NOMO-1 (cell line): Measurements from ENCODE around the gene ADRB2.

Source experiments
- DNase-seq, 2 experiments: peaks; one replicate each; lab custom pipeline; 2025; ENCODE audit not compliant: unreplicated experiment in 2 of 2; lab: John Stamatoyannopoulos, UW

Gene ADRB2

DNA sequence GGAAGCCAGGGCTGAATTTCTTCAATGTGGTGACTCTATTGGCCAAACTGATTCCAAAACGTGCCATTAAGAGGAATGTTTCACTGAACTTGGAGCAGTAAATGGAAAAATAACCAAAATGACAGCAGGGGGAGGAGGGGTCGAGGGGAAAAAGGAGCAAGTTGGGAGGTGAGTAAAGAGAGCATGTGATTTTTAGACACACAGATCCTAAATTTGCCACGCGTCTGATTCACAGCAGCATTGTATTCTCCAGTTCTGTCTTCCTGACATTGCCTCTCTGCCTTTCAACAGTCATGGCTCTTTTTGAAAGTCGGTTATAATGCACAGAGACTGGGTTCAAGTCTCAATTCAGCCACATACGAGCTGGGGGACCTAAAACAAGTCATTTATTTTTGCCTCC, 22.0 kb upstream of the ADRB2 start:
- no peak for DNase-seq

DNA sequence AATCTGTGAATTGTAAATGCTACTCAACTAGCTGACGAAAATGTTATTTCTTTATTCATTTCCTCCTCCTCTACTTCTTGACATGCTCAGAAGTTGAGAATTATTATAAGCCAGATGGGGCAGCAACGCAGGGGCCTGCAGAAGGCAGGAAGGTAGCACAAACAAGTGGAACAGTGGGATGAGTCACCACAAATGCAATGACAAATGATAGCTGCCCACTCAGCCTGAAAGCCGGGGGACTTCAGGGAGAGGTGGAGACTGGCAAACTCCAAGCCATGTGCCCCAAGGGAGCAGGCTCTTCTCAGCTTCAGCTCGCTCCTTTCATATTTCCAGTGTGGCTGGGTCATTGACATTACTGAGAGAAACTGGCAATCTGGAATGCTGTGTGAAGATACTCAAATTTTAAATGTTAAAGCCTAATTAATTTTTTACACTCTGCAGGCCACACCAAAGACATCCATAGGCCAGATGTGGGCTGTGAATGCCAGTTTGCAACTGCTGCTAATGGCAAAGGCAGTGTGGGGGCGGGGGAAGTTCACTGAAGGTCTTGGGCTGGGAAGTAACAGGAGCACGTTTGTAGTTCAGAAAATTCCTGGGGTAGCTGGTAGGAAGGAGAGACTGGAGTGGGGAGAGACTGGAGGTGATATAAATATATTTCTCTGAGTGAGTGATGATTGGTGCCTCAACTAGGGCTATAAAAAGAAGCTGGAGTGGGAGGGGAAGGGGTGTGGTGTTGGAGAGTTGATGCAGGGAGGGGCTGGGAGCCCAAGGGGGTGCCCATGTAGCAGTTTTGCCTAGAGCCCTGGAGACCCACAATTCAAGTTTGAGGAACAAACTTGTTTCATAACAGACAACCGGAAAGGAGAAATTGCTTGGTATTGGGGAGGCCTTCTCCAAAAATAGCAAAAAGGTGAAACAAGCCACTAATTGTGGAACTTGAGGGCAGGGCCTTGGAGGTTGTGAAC, 20.8 kb upstream of the ADRB2 start:
- peak; percentile 98 to 99 for DNase-seq

DNA sequence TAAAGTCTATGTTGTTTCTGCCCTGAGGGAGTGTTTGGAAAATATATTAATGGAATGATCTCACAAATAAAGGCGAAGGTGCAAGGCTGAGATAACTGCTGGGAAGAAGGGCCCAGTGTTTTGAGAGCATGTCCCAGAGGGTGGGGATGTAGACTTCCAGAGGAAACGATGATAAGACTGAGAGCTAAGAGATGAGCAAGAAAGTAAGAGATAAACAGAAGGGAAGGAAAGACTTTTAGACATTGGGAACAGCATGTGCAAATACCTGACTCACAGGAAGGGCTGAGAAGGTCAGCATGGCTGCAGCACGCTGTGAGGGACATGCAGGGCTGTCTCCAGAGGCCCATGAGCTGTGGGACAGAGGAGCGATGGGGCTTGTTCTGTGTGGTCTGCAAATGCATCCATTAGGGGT, 19.9 kb upstream of the ADRB2 start:
- DNase-seq, result no peak

DNA sequence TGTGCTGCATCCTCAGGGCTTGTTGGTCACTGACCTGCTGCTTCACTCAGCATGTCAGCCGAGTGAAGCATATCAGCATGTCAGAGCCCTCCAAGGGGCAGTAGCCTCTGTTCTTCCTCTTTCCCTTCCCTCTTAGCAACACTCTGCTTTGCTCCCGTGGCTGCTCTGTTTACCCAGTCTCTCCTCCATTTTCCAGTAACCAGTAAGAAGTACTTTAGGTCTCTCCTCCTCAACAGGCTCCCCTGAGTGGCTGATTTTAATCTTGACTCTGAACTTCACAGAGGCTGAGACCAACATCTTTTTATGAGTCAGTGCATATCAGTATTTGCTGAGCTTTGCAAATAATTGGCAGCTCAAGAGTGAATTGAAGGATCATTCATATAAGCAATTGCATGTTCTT, 18.6 kb upstream of the ADRB2 start:
- DNase-seq, result peak; percentile 34 to 84

DNA sequence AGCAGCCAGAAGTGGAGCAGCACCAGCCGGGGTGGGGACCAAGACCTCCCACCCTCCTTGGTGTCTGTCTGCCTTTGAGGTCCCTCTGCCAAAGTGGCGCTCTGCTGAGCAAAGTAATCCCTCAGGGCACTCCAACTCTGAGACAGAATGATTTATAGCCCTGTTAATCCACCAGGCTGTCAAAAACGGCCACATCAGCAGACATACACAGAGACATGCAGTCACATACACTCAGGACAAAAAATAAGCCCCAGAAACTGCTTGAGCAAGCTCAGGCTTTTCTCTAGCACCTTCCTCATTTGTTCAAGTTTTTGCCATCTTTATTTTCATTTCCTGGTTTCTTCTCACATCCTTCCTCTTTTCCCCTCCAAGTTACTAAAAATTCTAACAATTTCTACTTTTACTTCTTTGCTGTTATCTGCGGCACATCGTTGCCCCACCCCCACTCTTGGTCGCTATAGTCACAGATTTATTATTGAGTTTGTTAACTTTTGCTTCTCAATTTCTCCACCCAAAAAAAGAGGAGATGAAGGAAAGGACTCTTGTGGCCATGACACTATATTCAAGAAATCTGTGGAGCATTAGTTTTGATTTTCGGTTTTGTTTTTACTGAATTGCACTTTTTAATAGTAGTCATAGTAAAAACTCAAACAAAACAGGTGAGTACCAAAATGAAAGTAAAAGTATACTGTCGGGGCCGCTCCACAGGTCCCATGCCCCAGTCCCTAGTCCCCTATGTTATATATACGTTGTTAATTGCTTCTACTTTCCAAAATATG, 17.4 kb upstream of the ADRB2 start:
- peak; percentile 97 to 99 for DNase-seq

DNA sequence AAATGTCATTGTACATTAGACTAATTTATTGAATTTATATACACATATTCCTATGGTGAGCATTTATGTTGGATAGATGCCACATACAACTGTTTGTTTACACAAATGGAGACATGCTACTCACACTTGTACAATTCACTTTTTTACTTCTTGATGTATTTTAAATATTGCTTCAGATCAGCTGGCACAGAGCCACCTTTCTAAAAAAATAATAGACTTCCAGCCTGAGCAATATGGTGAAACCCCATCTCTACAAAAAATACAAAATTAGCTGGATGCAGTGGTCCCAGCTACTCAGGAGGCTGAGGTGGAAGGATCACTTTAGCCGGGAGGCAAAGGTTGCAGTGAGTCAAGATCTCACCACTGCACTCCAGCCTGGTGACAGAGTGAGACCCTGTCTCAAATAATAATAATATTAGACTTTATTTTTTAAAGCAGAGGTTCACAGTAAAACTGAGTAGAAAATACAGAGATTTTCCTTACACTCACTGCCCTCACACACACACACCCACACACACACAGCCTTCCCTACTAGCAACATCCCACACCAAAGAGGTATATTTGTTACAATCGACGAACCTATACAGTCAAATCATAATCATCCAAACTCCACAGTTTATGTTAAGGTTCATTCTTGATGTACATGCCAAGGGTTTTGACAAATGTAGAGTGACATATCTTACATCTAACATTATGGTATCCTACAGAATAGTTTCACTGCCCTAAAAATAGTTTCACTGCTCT, 16.5 kb upstream of the ADRB2 start:
- no peak for DNase-seq

DNA sequence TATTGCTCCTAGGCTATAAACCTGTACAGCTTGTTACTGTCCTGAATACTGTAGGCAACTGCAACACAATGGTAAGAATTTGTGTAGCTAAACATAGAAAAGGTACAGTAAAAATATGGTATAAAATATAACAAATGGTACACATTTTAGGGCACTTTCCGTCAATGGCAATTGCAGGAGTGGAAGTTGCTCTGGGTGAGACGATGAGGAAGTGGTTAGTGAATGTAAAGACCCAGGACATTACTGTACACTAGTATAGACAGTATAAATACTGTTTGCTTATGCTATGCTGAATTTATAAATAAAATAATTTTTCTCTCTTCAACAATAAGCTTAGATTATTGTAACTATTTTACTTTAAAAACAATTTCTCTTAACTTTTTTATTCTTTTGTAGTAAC, 15.6 kb upstream of the ADRB2 start:
- peak; percentile 40 to 67 for DNase-seq

DNA sequence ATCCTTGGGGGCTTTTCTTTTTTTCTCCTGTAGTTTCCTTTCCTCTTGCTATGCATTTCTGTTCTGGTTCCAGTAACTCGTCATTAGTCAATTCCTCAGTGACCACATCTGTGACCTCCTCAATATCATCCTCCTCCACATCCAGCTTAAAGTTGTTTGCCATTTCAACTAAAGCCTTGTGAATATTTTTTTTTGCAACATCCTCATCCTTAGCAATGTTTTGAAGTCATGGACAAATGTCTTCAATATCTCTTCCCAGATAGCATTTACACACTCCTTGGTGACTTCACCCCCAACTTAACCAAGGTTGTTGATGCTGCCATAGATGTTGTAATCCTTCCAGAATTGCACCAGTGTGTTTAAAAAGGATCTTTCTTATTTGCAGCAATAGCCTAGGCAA, 14.7 kb upstream of the ADRB2 start:
- peak in 1 of 2 experiments; percentile 37 for DNase-seq

DNA sequence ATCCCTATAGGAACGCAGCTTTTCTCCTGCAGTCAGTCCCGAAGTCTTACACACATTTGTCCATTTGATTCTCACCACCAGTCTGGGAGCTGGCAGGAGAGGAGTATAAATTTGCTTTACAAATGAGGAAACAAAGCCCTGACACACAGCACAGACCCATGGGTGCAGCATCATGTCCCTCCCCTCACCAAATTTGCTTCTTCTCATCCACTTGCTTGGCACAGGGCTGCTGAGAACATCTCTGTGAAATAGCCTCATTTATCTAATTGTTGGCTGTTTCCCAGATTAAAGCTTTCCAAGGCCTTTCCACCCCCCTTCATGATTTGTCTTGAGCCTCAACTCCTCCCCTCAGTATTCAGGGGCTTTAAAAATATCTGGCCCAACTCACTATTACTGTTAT, 11.3 kb upstream of the ADRB2 start:
- DNase-seq, result no peak

DNA sequence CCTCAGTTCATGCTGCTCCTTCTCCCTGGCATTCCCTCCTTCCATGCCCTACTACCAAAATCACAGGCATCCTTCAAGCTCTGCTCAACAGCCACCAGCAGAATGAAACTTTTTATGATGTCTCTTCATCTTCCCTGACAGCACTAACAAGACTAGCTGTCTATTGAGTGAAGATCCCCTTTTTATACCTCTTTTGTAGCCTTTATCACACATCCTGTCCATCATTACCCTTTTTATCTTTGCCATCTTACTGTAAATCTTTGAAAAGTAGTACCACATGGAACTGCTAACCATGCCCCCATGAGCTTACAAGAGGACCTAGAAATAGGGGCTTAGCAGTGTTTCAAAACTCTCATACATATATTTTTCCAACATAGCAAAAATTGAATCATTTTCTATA, 10.8 kb upstream of the ADRB2 start:
- peak in 1 of 2 experiments; percentile 12 for DNase-seq

DNA sequence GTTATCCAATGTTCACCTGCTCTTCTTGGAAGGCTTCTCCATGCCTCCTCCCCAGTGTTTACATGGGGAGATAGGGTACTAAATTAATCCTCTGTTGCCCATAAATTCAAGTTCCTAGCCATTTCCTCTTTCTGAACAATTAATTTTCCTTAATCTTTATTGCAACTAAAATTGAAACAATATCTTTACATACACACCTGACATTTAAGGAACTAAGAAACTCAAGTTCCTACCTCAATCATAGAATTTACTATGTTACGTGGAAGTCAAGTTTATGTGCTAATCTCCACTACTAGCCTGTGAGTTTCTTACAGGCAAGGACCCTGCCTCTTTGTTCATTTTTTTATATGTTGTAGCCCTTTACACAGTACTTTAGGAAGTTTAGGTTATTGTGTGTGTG, 10.1 kb upstream of the ADRB2 start:
- DNase-seq, result peak; percentile 26 to 40

DNA sequence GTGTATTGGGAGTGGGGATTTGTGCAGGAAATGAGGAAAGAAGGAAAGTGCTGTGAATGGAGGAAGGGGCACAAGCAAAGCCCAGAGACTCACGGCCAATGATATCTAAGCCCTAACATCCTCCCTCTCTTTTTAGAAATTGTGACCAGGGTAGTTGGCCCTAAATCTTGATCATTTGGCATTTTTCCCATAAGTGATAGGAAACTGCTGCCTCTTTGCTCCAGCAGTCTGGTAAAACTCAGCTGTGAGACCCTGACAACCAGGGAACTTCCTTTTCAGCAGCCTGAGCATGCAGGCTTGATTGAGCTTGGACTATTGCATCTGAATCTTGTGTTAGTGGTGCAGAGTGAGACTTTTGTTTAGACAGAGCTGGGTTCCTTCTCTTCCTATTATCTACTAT, 9.6 kb upstream of the ADRB2 start:
- DNase-seq, result peak in 1 of 2 experiments; percentile 26

DNA sequence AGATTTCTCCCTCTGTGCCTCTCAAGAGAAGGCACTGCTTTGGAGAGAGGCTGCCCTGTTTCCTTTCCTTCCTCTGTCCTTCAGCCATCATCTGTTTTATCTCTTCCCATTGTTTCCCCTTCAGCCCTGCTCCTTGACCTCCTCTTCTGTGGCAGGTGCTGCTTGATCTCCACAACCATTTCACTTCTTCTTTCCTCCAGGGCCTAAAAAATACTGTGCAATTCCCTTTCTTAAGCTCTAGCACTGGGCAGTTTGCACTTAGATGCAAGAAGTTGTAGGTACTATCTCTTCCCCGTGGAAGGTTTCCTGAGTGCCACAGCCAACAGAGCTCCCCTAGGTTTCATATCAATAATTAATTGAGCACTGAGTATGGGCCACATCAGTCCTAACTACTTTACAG, 8.8 kb upstream of the ADRB2 start:
- no peak for DNase-seq

DNA sequence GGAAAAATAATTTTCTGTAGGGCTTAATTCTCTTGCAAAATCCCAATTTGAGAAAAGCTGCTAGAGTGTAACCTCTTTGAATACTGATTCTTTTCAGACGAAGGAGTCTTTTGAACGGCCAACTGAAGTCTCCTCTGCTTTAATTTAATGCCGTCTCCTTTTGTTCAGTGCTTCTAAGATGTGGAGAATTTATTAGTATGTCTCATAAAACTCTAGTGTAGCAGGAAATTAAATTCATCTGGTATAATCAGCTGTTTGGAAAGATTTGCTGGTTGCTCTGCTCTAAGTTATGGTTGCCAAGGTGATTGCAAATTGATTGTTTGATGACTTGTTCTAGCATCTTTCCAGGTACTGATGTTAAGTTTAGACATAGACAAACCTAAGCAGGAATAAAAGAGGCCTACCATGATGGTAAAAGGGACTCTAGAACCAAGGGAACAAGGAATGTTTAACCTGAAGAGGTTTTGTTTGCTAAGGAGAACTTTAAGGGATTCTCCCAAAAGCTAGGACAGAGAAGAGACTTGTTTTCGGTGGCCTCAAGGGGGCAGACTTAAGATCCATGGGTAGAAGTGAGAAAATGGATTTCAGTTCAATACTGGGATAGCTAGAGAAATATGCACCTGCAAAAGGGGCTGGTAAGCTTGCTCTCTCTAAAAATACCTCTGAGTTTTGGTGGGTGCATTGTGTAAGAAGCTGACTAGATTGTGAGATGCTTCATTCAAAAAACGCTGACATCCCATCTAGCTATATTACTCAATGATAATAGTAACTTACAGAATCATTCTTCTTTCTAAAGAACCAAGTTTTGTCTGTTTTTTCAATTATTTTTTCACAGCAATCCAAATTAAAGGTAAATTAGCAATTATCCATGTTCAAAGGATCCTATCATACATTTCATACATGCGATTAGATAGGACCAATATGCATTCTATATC, 5.7 kb upstream of the ADRB2 start:
- DNase-seq, result peak in 1 of 2 experiments; percentile 64

DNA sequence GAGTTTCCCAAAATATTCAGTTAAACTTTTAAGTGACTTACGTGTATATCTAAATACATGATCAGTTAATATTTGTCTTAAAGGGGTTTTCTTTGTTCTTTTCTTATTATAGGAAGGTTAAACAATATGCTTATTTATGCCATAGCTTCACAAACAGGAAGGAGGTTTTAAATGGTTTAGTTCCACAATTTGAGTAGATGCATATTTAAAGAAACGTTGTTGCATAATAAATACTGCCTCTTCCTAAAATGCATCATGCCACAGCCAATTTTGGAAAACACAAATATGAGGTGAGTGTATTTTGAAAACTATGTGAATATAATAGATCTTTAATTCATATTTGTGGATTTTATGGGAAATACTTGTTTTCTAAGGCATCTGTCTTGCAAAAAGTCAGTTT, 2.5 kb upstream of the ADRB2 start:
- peak in 1 of 2 experiments; percentile 86 for DNase-seq

DNA sequence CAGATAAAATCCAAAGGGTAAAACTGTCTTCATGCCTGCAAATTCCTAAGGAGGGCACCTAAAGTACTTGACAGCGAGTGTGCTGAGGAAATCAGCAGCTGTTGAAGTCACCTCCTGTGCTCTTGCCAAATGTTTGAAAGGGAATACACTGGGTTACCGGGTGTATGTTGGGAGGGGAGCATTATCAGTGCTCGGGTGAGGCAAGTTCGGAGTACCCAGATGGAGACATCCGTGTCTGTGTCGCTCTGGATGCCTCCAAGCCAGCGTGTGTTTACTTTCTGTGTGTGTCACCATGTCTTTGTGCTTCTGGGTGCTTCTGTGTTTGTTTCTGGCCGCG, 727 bp upstream of the ADRB2 start:
- DNase-seq, result no peak

DNA sequence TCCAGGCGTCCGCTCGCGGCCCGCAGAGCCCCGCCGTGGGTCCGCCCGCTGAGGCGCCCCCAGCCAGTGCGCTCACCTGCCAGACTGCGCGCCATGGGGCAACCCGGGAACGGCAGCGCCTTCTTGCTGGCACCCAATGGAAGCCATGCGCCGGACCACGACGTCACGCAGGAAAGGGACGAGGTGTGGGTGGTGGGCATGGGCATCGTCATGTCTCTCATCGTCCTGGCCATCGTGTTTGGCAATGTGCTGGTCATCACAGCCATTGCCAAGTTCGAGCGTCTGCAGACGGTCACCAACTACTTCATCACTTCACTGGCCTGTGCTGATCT, 294 bp downstream of the ADRB2 start:
- DNase-seq, result no peak

DNA sequence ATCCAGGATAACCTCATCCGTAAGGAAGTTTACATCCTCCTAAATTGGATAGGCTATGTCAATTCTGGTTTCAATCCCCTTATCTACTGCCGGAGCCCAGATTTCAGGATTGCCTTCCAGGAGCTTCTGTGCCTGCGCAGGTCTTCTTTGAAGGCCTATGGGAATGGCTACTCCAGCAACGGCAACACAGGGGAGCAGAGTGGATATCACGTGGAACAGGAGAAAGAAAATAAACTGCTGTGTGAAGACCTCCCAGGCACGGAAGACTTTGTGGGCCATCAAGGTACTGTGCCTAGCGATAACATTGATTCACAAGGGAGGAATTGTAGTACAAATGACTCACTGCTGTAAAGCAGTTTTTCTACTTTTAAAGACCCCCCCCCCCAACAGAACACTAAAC, 1.3 kb downstream of the ADRB2 start:
- peak in 1 of 2 experiments; percentile 33 for DNase-seq

DNA sequence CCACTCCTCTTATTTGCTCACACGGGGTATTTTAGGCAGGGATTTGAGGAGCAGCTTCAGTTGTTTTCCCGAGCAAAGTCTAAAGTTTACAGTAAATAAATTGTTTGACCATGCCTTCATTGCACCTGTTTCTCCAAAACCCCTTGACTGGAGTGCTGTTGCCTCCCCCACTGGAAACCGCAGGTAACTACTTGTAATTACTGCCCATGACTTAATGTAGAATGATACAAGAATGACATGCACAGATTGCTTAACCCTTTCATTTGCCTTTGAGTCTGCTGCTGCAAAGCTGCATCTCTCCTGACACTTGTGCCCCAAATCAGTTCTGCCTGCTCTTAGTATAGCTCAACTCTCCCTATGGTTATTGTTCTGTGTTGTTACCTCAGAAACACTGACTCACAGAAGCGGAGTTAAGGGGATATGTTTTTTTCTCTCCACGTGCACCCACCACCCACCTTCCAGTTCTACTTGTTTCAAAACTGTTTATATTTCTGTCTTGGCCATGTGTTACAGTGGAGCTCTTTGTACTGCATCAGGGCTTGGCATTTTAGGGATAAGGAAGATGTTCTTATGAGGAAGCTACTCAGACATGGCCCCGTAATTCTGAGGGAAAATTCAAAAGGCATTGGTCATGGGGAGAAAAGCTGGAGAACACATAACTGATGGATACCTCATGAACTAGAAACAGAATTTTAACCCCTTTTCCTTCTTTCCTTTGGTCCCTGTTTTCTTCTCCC, 2.3 kb downstream of the ADRB2 start:
- DNase-seq, result peak in 1 of 2 experiments; percentile 66

DNA sequence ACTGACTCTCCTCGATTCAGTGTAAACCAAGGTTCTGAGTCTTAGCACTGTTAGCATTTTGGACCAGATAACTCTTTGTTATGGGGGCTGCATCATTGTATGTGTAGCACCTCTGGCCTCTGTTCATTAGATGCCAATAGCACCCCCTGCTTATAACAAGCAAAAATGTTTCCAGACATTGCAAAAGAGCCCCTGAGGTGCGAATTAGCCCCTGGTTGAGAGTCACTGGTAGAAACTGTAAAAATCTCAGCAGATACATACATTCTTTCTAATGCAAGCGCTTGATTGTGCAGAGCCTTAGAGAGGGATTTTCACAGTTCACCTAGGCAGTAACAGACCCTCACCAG, 2.8 kb downstream of the ADRB2 start:
- DNase-seq, result no peak
